ENCODE measurements around the gene CACTIN.
"Not testable (repeated sequence)": the region's sequence is repeated elsewhere in the genome, so short reads cannot be mapped to it uniquely, and the experiment has no call there.

Gene CACTIN

GRCh38 chr19:3632739-3633558, 6.4 kb upstream of the CACTIN start:
- in situ Hi-C loops (cut with MboI; ENCODE audit: low pct_unique_long_range_greater_than_20kb, low sequenced_read_pairs) = no loop called here
- DNase-seq = no peak

DNA sequence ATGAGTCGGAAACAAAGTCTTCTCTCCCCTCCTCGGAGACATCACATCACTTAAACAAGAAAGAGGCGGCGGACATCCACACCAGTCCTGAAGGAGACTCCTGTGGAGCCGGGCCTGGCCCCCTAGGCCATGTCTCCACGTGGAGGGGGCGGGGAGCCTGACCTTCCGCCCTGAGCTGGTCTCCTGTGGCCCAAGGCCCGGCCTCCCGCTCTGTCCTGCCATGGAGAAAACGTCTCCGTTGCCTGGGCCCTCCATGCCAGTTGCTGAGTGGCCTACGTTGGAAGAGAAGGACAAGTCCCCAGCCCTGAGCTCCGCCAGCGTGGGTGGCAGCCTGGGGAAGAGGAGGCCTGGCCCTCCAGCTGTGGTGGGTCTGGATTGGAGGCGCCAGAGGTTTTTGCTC, 5.5 kb upstream of the CACTIN start:
- no peak for DNase-seq
- in situ Hi-C loops (cut with MboI; ENCODE audit: low pct_unique_long_range_greater_than_20kb, low sequenced_read_pairs) = no loop called here

- in situ Hi-C loops (cut with MboI; ENCODE audit: low pct_unique_long_range_greater_than_20kb, low sequenced_read_pairs) = no loop called here
- no peak for DNase-seq
Measured at GRCh38 chr19:3631053-3631861, 4.7 kb upstream of the CACTIN start.

DNA sequence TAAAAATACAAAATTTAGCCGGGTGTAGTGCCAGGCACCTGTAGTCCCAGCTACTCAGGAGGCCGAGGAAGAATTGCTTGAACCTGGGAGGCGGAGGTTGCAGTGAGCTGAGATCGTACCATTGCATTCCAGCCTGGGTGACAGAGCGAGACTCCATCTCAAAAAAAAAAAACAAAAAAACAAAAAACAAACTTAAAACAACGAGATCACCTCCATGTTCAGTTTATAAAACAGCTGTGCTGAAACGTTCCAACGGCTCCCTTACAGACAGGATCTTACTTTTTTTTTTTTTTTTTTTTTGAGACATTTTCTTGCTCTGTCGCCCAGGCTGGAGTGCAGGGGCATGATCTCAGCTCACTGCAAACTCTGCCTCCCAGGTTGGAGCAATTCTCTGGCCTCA, 2.2 kb upstream of the CACTIN start:
- DNase-seq; in situ Hi-C loops (cut with MboI; ENCODE audit: low pct_unique_long_range_greater_than_20kb, low sequenced_read_pairs): not testable (repeated sequence)

- DNase-seq = no peak
- in situ Hi-C loops (cut with MboI; ENCODE audit: low pct_unique_long_range_greater_than_20kb, low sequenced_read_pairs) = no loop called here
Measured at GRCh38 chr19:3627351-3627723, 747 bp upstream of the CACTIN start.

GRCh38 chr19:3625996-3626472, 556 bp downstream of the CACTIN start:
- peak; percentile 12 for DNase-seq
- in situ Hi-C loops (cut with MboI; ENCODE audit: low pct_unique_long_range_greater_than_20kb, low sequenced_read_pairs) = no loop called here

DNA sequence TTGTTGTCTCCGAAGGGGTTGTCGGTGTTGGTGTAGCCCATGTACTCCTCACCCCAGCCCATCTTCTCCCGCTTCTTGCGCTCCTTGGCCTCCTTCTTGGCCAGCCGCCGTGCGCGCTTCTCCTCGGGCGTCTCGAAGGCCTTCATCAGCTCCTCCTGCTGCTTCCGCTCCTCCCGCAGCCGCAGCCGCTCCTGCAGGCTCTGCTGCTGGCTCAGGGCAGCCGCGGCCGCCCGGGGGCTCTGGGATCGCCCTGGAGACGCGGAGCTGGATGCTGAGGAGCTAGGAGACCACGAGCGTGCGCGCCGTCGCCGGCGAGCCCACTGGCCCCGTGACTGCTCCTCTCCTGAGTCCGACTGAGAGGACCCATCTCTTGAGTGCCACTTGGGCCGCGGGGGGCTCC, 2.9 kb downstream of the CACTIN start:
- in situ Hi-C loops (cut with MboI; ENCODE audit: low pct_unique_long_range_greater_than_20kb, low sequenced_read_pairs) = no loop called here
- no peak for DNase-seq

- no peak for DNase-seq
- in situ Hi-C loops (cut with MboI; ENCODE audit: low pct_unique_long_range_greater_than_20kb, low sequenced_read_pairs) = no loop called here
Measured at GRCh38 chr19:3622224-3622623, 4.4 kb downstream of the CACTIN start.

GRCh38 chr19:3621689-3622088, 4.9 kb downstream of the CACTIN start:
- DNase-seq = no peak
- in situ Hi-C loops (cut with MboI; ENCODE audit: low pct_unique_long_range_greater_than_20kb, low sequenced_read_pairs) = no loop called here

- in situ Hi-C loops (cut with MboI; ENCODE audit: low pct_unique_long_range_greater_than_20kb, low sequenced_read_pairs) = no loop called here
Measured at GRCh38 chr19:3620817-3621547, 5.6 kb downstream of the CACTIN start.

DNA sequence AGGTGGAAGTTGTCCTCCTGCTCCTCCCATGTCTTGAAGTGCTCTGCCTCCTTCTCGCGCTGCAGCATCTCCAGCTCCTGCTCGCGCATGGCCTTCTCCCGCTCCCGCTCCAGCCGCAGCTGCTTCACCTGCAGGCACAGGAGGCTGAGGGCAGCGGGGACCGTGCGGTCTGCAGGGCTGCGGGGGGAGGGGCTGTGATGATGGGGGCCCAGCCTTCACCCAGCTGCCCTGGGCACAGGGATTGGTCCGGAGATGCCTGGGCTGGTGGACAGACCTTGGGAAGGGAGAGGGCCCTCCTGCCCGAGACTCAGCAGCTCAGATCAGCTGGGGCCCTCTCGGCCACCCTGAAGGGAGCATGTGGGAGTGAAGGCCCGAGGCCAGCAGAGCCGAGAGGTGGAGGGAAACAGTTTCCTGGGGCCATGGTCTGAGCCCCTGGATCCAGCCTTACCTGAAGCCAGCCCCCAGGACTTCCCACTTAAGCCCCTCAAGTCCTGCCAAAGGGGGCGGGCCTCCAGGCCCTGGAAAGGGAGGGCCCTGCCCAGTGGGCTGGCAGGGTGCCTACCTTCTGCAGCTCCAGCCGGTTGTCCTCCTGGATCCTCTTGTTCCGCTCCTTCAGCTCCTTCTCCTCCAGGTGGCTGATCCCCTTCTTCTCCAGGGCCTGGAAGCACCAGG, 6.3 kb downstream of the CACTIN start:
- in situ Hi-C loops (cut with MboI; ENCODE audit: low pct_unique_long_range_greater_than_20kb, low sequenced_read_pairs) = no loop called here
- no peak for DNase-seq

More at GRCh38 chr19:3620817-3621547, 5.6 kb downstream of the CACTIN start:
- DNase-seq = no peak

- no peak for DNase-seq
- in situ Hi-C loops (cut with MboI; ENCODE audit: low pct_unique_long_range_greater_than_20kb, low sequenced_read_pairs) = no loop called here
Measured at GRCh38 chr19:3619631-3620012, 7.0 kb downstream of the CACTIN start.

- no peak for DNase-seq
- in situ Hi-C loops (cut with MboI; ENCODE audit: low pct_unique_long_range_greater_than_20kb, low sequenced_read_pairs) = no loop called here
Measured at GRCh38 chr19:3618811-3619630, 7.6 kb downstream of the CACTIN start.

GRCh38 chr19:3618144-3618810, 8.3 kb downstream of the CACTIN start:
- peak; percentile 60 for DNase-seq
- in situ Hi-C loops (cut with MboI; ENCODE audit: low pct_unique_long_range_greater_than_20kb, low sequenced_read_pairs) = no loop called here

GRCh38 chr19:3617463-3617862, 9.1 kb downstream of the CACTIN start:
- in situ Hi-C loops (cut with MboI; ENCODE audit: low pct_unique_long_range_greater_than_20kb, low sequenced_read_pairs) = no loop called here
- no peak for DNase-seq

- DNase-seq = no peak
- in situ Hi-C loops (cut with MboI; ENCODE audit: low pct_unique_long_range_greater_than_20kb, low sequenced_read_pairs) = no loop called here
Measured at GRCh38 chr19:3615524-3616135, 11.0 kb downstream of the CACTIN start.

DNA sequence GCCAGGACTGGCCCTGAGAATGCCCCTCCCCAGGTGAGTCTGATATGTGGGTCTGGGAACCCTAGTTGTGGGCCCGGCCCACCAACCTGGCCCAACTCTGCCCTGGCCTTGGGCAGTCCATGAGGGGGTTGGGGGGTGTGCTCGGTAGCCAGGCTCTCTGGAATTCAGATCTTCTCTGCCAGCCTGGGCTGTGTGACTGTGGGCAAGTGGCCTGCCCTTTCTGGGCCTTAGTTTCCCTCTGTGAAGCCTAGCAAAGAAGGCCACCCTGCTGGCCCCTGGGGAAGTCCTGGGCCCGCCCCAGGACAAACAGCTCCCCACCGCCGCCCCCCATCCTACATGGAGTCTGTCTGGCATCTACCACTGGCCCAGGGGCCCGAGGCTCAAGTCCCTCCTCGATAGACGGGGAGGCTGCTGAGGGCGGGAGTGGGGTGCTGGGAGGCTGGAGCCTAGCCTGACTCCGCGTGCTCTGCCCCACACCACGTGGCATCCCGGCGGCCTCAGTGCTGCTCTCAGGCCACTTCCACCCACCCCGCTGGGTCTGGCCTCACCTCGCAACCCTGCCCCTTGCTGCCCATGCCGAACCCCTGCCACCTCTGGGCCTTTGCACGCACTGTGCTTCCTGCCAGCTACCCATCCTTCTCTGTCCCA, 11.6 kb downstream of the CACTIN start:
- in situ Hi-C loops (cut with MboI; ENCODE audit: low pct_unique_long_range_greater_than_20kb, low sequenced_read_pairs) = no loop called here
- no peak for DNase-seq

Data from KBM-7 (cell line).